Stimulated activated CD8-positive, alpha-beta memory T cell treated with anti-CD3 and anti-CD28 coated beads, Interleukin-7, amount 100 ng/mL, for 4 hours (primary cell): Measurements from ENCODE around the gene IMPG1.

Experiments
- DNase-seq, 2 donors: peaks; one replicate each; pipeline ENCODE4 v3.0.0-alpha.2; 2020; ENCODE audit warnings: low read depth in 2 of 2

Gene IMPG1

GRCh38 chr6:75893058-75893775 is 179.2 kb downstream of the IMPG1 start:
- no peak for DNase-seq

DNA sequence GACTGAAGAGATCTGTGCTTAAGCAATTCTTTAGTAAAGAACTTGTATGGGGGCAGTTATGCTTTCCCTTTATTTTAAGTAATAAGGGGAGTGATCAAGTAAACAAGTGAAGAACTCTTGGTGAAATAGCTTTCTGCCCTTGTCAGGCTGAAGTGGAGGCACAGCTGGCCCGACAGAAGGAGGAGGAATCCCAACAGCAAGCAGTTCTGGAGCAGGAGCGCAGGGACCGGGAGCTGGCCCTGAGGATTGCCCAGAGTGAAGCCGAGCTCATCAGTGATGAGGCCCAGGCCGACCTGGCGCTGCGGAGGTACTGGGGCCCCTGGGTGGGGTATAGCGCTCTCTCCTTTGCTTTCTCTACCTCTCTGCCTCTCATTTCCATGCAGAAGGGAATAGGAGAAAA is 180.1 kb downstream of the IMPG1 start:
- DNase-seq = no peak

GRCh38 chr6:75884822-75885221 is 187.6 kb downstream of the IMPG1 start:
- no peak for DNase-seq

DNA sequence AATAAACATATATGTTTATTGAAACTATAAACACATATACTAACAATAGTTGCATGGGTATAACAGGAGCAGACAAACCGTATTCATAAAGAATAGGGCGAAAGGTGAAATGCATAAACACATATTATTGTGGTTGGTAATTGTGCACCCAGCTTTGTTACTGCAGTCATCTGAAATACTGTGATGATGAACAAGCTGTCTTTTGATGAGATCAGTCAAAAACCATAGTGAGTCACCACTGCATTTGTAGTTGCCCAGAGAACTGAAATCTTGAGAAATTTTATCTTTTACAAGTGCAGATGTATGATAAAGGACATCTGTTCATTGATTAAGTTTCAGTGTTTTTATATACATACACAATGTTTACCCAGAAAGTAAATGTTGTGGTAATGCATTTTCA is 189.7 kb downstream of the IMPG1 start:
- DNase-seq = no peak

DNA sequence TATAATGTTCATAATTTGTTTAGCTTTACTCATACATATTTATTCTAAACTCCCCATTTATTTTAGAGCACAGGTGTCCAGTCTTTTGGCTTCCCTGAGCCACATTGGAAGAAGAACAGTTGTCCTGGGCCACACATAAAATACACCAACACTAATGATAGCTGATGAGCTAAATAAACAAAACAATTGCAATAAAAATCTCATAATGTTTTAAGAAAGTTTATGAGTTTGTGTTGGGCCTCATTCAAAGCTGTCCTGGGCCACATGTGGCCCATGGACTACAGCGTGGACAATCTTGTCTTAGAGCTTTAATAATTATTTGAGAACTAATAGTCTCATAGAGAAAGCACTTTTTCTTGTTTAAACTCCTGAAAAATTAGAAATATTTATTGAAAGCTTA is 192.2 kb downstream of the IMPG1 start:
- DNase-seq = no peak

GRCh38 chr6:75876152-75876551 is 196.3 kb downstream of the IMPG1 start:
- no peak for DNase-seq

GRCh38 chr6:75874224-75874623 is 198.2 kb downstream of the IMPG1 start:
- DNase-seq = no peak
